Peyer's patch (tissue), 4 donors: ENCODE results near the gene NOMO2.
"Not testable (repeated sequence)": the region's sequence is repeated elsewhere in the genome, so short reads cannot be mapped to it uniquely, and the experiment has no call there.

Experiments
- POLR2A ChIP-seq, 2 donors: fragments of 450-650 bp; IDR thresholded peaks; one replicate each; pipeline ENCODE4 v1.5.1; 2017; ENCODE audit warnings: antibody characterized with exemption in 2 of 2, mild to moderate bottlenecking in 2 of 2, moderate library complexity in 2 of 2
- TF ChIP-seq, protein P1 (sequence below), 6 experiments: fragments of 450-650 bp in 4 of 6; fragments of 200-600 bp in 2 of 6; sonication (generic) in 1 of 6; IDR thresholded peaks; one replicate each; pipeline ENCODE4 v1.5.1; 2017 to 2019; ENCODE audit warnings: antibody characterized with exemption in 6 of 6, mild to moderate bottlenecking in 3 of 6, moderate library complexity in 1 of 6

DNA sequence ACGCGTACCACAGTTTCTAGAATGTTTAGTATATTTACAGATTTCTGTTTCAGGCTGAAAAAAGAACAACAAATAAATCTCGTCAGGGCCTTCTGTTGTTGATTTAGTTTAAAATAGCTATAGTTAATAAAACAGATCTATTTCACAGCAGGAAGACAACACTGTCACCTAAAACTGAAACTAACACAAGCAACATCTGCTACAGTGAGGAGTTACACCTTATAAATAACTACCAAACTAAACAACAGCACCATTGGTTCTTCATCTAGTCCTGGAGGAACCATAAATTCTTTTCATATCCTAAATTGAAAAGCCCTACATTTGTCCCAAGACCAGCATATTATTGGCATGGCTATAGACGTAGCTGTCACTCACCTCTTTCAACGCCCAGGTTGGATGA is 15.0 kb downstream of the NOMO2 start:
- TF ChIP-seq, protein P1, sequence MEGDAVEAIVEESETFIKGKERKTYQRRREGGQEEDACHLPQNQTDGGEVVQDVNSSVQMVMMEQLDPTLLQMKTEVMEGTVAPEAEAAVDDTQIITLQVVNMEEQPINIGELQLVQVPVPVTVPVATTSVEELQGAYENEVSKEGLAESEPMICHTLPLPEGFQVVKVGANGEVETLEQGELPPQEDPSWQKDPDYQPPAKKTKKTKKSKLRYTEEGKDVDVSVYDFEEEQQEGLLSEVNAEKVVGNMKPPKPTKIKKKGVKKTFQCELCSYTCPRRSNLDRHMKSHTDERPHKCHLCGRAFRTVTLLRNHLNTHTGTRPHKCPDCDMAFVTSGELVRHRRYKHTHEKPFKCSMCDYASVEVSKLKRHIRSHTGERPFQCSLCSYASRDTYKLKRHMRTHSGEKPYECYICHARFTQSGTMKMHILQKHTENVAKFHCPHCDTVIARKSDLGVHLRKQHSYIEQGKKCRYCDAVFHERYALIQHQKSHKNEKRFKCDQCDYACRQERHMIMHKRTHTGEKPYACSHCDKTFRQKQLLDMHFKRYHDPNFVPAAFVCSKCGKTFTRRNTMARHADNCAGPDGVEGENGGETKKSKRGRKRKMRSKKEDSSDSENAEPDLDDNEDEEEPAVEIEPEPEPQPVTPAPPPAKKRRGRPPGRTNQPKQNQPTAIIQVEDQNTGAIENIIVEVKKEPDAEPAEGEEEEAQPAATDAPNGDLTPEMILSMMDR (IDR thresholded peaks at IDR 0.05): not testable (repeated sequence)
- not testable (repeated sequence) for TF ChIP-seq POLR2A (IDR thresholded peaks at IDR 0.05)
